Measurements from ENCODE around the gene KRT32.
"Not testable (repeated sequence)": the region's sequence is repeated elsewhere in the genome, so short reads cannot be mapped to it uniquely, and the experiment has no call there.

Gene KRT32

GRCh38 chr17:41429667-41430066, 37.5 kb downstream of the KRT32 start:
- no peak for DNase-seq

- no peak for DNase-seq
These were observed 38.4 kb downstream of the KRT32 start for GRCh38 chr17:41428591-41429291.

GRCh38 chr17:41424111-41424635, 43.0 kb downstream of the KRT32 start, which contains the start of gene KRT37:
Gene KRT37, minus strand, starts transcription at chr17:41424585. Its CDS starts 62 bp downstream, at chr17:41424523.
- DNase-seq = no peak

GRCh38 chr17:41422586-41422985, 44.6 kb downstream of the KRT32 start:
- DNase-seq = not testable (repeated sequence)

- no peak for DNase-seq
These were observed 45.6 kb downstream of the KRT32 start for GRCh38 chr17:41421617-41422016.

GRCh38 chr17:41421116-41421515, 46.1 kb downstream of the KRT32 start:
- DNase-seq = no peak

- DNase-seq = no peak
These were observed 47.1 kb downstream of the KRT32 start for GRCh38 chr17:41420134-41420533.

- no peak for DNase-seq
These were observed 47.5 kb downstream of the KRT32 start for GRCh38 chr17:41419716-41420115.

- no peak for DNase-seq
These were observed 48.9 kb downstream of the KRT32 start for GRCh38 chr17:41418116-41418860.

- DNase-seq = no peak
These were observed 49.6 kb downstream of the KRT32 start for GRCh38 chr17:41417576-41418015.

GRCh38 chr17:41417127-41417526, 50.1 kb downstream of the KRT32 start:
- no peak for DNase-seq

- no peak for DNase-seq
These were observed 50.7 kb downstream of the KRT32 start for GRCh38 chr17:41416479-41416878.

- DNase-seq = no peak
These were observed 51.3 kb downstream of the KRT32 start for GRCh38 chr17:41415833-41416335.

GRCh38 chr17:41415411-41415810, 51.8 kb downstream of the KRT32 start:
- DNase-seq = no peak

GRCh38 chr17:41413982-41414381, 53.2 kb downstream of the KRT32 start:
- DNase-seq = no peak

- peak in 2 of 58 donors; percentile 2 to 5 for DNase-seq
These were observed 53.7 kb downstream of the KRT32 start for GRCh38 chr17:41413353-41413957.

GRCh38 chr17:41411072-41411840, 55.9 kb downstream of the KRT32 start:
- no peak for DNase-seq
